Testis (tissue), 3 donors: ENCODE results near the gene XXYLT1. TPM values are rescaled to one million over a fixed set of nuclear protein-coding genes. Genes with fewer than 3 reads are reported as not detected.

Experiments
- DNase-seq: peaks from one replicate; pipeline ENCODE4 v3.0.0-alpha.2; 2019
- H3K27ac ChIP-seq, 2 donors: fragments of 200-600 bp; sonication (generic); one replicate each; pipeline ENCODE4 v1.5.1; 2019
- H3K27me3 ChIP-seq: fragments of 200-600 bp; sonication (generic); one replicate; pipeline ENCODE4 v1.5.1; 2019
- H3K36me3 ChIP-seq: fragments of 200-600 bp; sonication (generic); one replicate; pipeline ENCODE4 v1.5.1; 2017; ENCODE audit warnings: low read depth; ENCODE audit errors: missing control alignments
- H3K4me1 ChIP-seq: fragments of 200-600 bp; sonication (generic); one replicate; pipeline ENCODE4 v1.5.1; 2019
- H3K4me3 ChIP-seq, 2 donors: fragments of 200-600 bp; sonication (generic); one replicate each; pipeline ENCODE4 v1.5.1; 2017 to 2019
- H3K9me3 ChIP-seq: fragments of 200-600 bp; sonication (generic); one replicate; pipeline ENCODE4 v1.5.1; 2017
- CTCF ChIP-seq, 3 experiments: fragments of 450-650 bp in 2 of 3; fragments of 200-600 bp in 1 of 3; sonication (generic) in 1 of 3; IDR thresholded peaks; one replicate each; pipeline ENCODE4 v1.5.1; 2016 to 2019; ENCODE audit warnings: antibody characterized with exemption in 3 of 3, mild to moderate bottlenecking in 2 of 3, moderate library complexity in 1 of 3
- POLR2A ChIP-seq: fragments of 450-650 bp; IDR thresholded peaks from one replicate; pipeline ENCODE4 v1.6.1; 2017; ENCODE audit warnings: antibody characterized with exemption, mild to moderate bottlenecking, moderate library complexity
- WGBS, 2 donors: methylation state at CpG; one replicate each; pipeline ENCODE4 v1.1.5; 2018; 5-methylcytosine and 5-hydroxymethylcytosine counted together
- intact Hi-C: fragments of 100-400 bp; cut with DNase I; formaldehyde crosslinking; loops from one replicate; pipeline ENCODE4 v1.15.1; 2023; ENCODE audit warnings: low total_unique reads
- polyA plus RNA-seq: library from polyadenylated mRNA; stranded (reverse); fragments of 350-450 nt; fragmentation: Illumina TruSeq; extraction: RNeasy Lipid Tissue Mini Kit (QIAGEN cat#74804); gene quantifications from one replicate; pipeline ENCODE4 v1.2.3, GENCODE V29; 2014; ENCODE audit warnings: low read depth, low replicate concordance; ENCODE audit not compliant: insufficient read depth
- total RNA-seq, 2 donors: library from RNA; depleted of rRNA; stranded (reverse); fragments of >200 nt; gene quantifications; one replicate each; pipeline ENCODE4 v1.2.3, GENCODE V29; 2016

XXYLT1 gene
- total and polyA plus RNA-seq, 3 donors from 2014 or later = 7.2 to 12.5 (median 11.1) TPM

- DNase-seq = no peak
- Histone ChIP-seq H3K4me1 (peaks cover 5% of the 10 kb centered on the region), H3K9me3 (no peaks in the 10 kb centered on the region), H3K27me3 (no peaks in the 10 kb centered on the region), H3K4me3 (no peak overlapping the region), H3K36me3 (no peaks in the 10 kb centered on the region), H3K27ac (no peak overlapping the region)
- WGBS, 2 donors = 67 to 71% methylated on average over 5 of the region's 5 CpGs
- TF ChIP-seq POLR2A (no peak), CTCF (IDR thresholded peaks at IDR 0.05) (no peak)
- intact Hi-C loops = no loop called here
These were observed 234.0 kb downstream of the XXYLT1 start for GRCh38 chr3:195036974-195037373.

- WGBS, 2 donors = 54 to 77% methylated on average over 6 of the region's 6 CpGs
- Histone ChIP-seq H3K9me3 (no peaks in the 10 kb centered on the region), H3K27ac (no peak overlapping the region), H3K4me1 (peaks cover 5% of the 10 kb centered on the region), H3K36me3 (no peaks in the 10 kb centered on the region), H3K4me3 (no peak overlapping the region), H3K27me3 (no peaks in the 10 kb centered on the region)
- TF ChIP-seq CTCF (IDR thresholded peaks at IDR 0.05) (no peak), POLR2A (no peak)
- no peak for DNase-seq
- intact Hi-C loops = no loop called here
These were observed 234.4 kb downstream of the XXYLT1 start for GRCh38 chr3:195036574-195036973.

DNA sequence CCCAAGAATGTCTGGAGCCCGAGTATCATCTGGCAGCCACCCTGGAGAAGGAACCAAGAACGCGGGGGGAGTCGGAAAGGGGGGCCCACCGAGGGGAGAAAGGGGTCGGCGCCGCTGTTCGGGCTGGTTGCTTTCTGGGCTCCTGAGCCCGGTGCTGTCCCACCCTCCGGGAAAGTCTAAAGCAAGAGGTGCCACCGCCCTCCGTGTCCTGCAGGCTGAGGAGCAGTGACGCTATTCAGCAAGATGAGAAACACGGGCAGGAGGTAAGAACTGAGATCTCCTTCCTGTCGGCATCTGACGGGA lies 234.8 kb downstream of the XXYLT1 start:
- H3K4me1 ChIP-seq = peaks cover 5% of the 10 kb centered on the region
- H3K27me3 ChIP-seq = no peaks in the 10 kb centered on the region
- DNase-seq = no peak
- H3K36me3 ChIP-seq = no peaks in the 10 kb centered on the region
- no peaks in the 10 kb centered on the region for H3K9me3 ChIP-seq
- TF ChIP-seq CTCF (IDR thresholded peaks at IDR 0.05) (no peak), POLR2A (no peak)
- intact Hi-C loops = no loop called here
- WGBS, 2 donors = 57 to 64% methylated on average over 17 of the region's 17 CpGs
- no peak overlapping the region for H3K27ac ChIP-seq
- no peak overlapping the region for H3K4me3 ChIP-seq

GRCh38 chr3:195035345-195036202 lies 235.4 kb downstream of the XXYLT1 start:
- intact Hi-C loops = no loop called here
- TF ChIP-seq POLR2A (no peak), CTCF (IDR thresholded peaks at IDR 0.05) (peak in 1 of 3 experiments; percentile 14)
- no peaks in the 10 kb centered on the region for H3K27me3 ChIP-seq
- no peak overlapping the region for H3K27ac ChIP-seq
- H3K4me1 ChIP-seq = peaks cover 5% of the 10 kb centered on the region
- no peaks in the 10 kb centered on the region for H3K9me3 ChIP-seq
- H3K4me3 ChIP-seq = no peak overlapping the region
- H3K36me3 ChIP-seq = no peaks in the 10 kb centered on the region
- 41 to 48% methylated on average over 36 to 42 of the region's 42 CpGs for WGBS, 2 donors
- no peak for DNase-seq

GRCh38 chr3:195034541-195034940 lies 236.4 kb downstream of the XXYLT1 start:
- Histone ChIP-seq H3K36me3 (no peaks in the 10 kb centered on the region), H3K4me1 (peaks cover under 1% of the 10 kb centered on the region), H3K27ac (no peak overlapping the region), H3K4me3 (no peak overlapping the region), H3K9me3 (no peaks in the 10 kb centered on the region), H3K27me3 (no peaks in the 10 kb centered on the region)
- intact Hi-C loops = no loop called here
- TF ChIP-seq POLR2A (no peak), CTCF (IDR thresholded peaks at IDR 0.05) (no peak)
- 77 to 85% methylated on average over 11 of the region's 11 CpGs for WGBS, 2 donors
- no peak for DNase-seq
